HCT116 (cell line): Measurements from ENCODE around the gene ITGB6. TPM values are rescaled to one million over a fixed set of nuclear protein-coding genes. Genes with fewer than 3 reads are reported as not detected.

Experiments
- ATAC-seq: fragments of 200-7000 bp; cut with Tn5 transposase; 2 replicates; pipeline ENCODE4 v1.9.1; 2020; ENCODE audit warnings: mild to moderate bottlenecking, moderate library complexity
- BruUV-seq: library from RNA; stranded (reverse); fragments of 400-500 nt; replicated peaks from 2 replicates; lab custom pipeline; 2021; lab: Mats Ljungman, UMichigan
- CTCF ChIA-PET: fragments of 300-600 bp; sonication (Branson Sonifier 250); formaldehyde crosslinking; loops from one replicate; lab custom pipeline; 2021; ENCODE audit warnings: antibody characterized with exemption; lab: Charles Lee
- POLR2A ChIA-PET: fragments of 300-600, 350-600 bp; sonication (Branson Sonifier 250); formaldehyde crosslinking; loops from one replicate; lab custom pipeline; 2021; ENCODE audit warnings: antibody characterized with exemption; lab: Charles Lee
- RAD21 ChIA-PET, 2 experiments: fragments of 300-600 bp; sonication (Branson Sonifier 250); formaldehyde crosslinking; loops; one replicate each; lab custom pipeline; 2023; ENCODE audit warnings: low total read pairs in 2 of 2; ENCODE audit not compliant: uncharacterized antibody in 2 of 2, unreplicated experiment in 2 of 2, low non-redundant PET in 1 of 2; lab: Charles Lee
- DNase-seq: peaks from one replicate; pipeline ENCODE4 v3.0.0-alpha.2; 2010; ENCODE audit warnings: low read depth, low spot score
- H2AFZ ChIP-seq: fragments of 200-600 bp; shearing (Covaris generic), sonication (generic); 2 replicates; pipeline ENCODE4 v1.6.1; 2017; ENCODE audit warnings: low read depth, mixed run types, mixed read lengths, antibody characterized with exemption, low read length; ENCODE audit not compliant: poor library complexity, severe bottlenecking
- H3K27ac ChIP-seq: 2 replicates; pipeline ENCODE4 v1.5.1; 2012; ENCODE audit warnings: low read depth, low read length
- H3K27me3 ChIP-seq: fragments of 200-600 bp; sonication (generic); 2 replicates; pipeline ENCODE4 v1.6.1; 2016; ENCODE audit warnings: mixed run types, low read length, mixed read lengths; ENCODE audit not compliant: insufficient read depth
- H3K36me3 ChIP-seq, 2 experiments: fragments of 200-500 bp in 1 of 2; fragments of 200-600 bp in 1 of 2; sonication (Bioruptor generic) in 1 of 2; sonication (generic) in 1 of 2; 2 replicates each; pipeline versions ENCODE4 v1.5.1 to v1.6.1; 2014 to 2016; ENCODE audit warnings: low read length in 2 of 2, inconsistent platforms in 1 of 2, mixed read lengths in 1 of 2, mixed run types in 1 of 2; ENCODE audit not compliant: insufficient read depth in 2 of 2, control insufficient read depth in 1 of 2
- H3K4me1 ChIP-seq, 2 experiments: fragments of 200-600 bp in 1 of 2; sonication (generic) in 1 of 2; 2 replicates each; pipeline versions ENCODE4 v1.5.1 to v1.6.1; 2012 to 2017; ENCODE audit warnings: low read length in 2 of 2, inconsistent platforms in 1 of 2, mild to moderate bottlenecking in 1 of 2, mixed read lengths in 1 of 2, mixed run types in 1 of 2, moderate library complexity in 1 of 2; ENCODE audit not compliant: insufficient read depth in 2 of 2, control insufficient read depth in 1 of 2
- H3K4me2 ChIP-seq: fragments of 200-600 bp; sonication (generic); 2 replicates; pipeline ENCODE4 v1.6.1; 2017; ENCODE audit warnings: mixed run types, low read length, mixed read lengths
- H3K4me3 ChIP-seq, 2 experiments: fragments of 200-600 bp in 1 of 2; sonication (generic) in 1 of 2; replicated peaks in 1 of 2; 2 replicates each; pipeline ENCODE4 v1.5.1; 2011 to 2016; ENCODE audit warnings: low read length in 2 of 2, control low read depth in 1 of 2, low read depth in 1 of 2, mild to moderate bottlenecking in 1 of 2, mixed read lengths in 1 of 2, mixed run types in 1 of 2
- H3K79me2 ChIP-seq: fragments of 200-600 bp; sonication (generic); 2 replicates; pipeline ENCODE4 v1.6.1; 2017; ENCODE audit warnings: mild to moderate bottlenecking, mixed run types, low read length, moderate library complexity, mixed read lengths; ENCODE audit not compliant: insufficient read depth
- H3K9ac ChIP-seq: fragments of 200-600 bp; sonication (generic); 2 replicates; pipeline ENCODE4 v1.6.1; 2016; ENCODE audit warnings: low read length, mixed read lengths
- H3K9me2 ChIP-seq: fragments of 200-600 bp; sonication (generic), shearing (Covaris generic); 2 replicates; pipeline ENCODE4 v1.6.1; 2017; ENCODE audit warnings: mixed run types, mild to moderate bottlenecking, moderate library complexity; ENCODE audit not compliant: insufficient read depth
- H3K9me3 ChIP-seq, 2 experiments: fragments of 200-500 bp in 1 of 2; fragments of 200-600 bp in 1 of 2; sonication (Bioruptor generic) in 1 of 2; sonication (generic) in 1 of 2; 2 replicates each; pipeline ENCODE4 v1.6.1; 2014 to 2017; ENCODE audit warnings: low read length in 2 of 2, mixed read lengths in 2 of 2, inconsistent platforms in 1 of 2, low read depth in 1 of 2, mild to moderate bottlenecking in 1 of 2, mixed run types in 1 of 2, moderate library complexity in 1 of 2; ENCODE audit not compliant: control insufficient read depth in 1 of 2, insufficient read depth in 1 of 2
- H4K20me1 ChIP-seq: fragments of 200-600 bp; sonication (generic), shearing (Covaris generic); 2 replicates; pipeline ENCODE4 v1.6.1; 2017; ENCODE audit warnings: mixed run types, mild to moderate bottlenecking, moderate library complexity; ENCODE audit not compliant: insufficient read depth
- CBX3 ChIP-seq: IDR thresholded peaks from 2 replicates; pipeline ENCODE4 v1.6.1; 2012; ENCODE audit warnings: low read depth
- CTCF ChIP-seq, 3 experiments: fragments of 200-600 bp in 1 of 3; sonication (generic) in 1 of 3; IDR thresholded peaks in 2 of 3; conservative IDR thresholded peaks in 1 of 3; 2 replicates each; pipeline ENCODE4 v1.5.1; 2012 to 2017; ENCODE audit warnings: low read depth in 2 of 3, low read length in 2 of 3, antibody characterized with exemption in 1 of 3, borderline replicate concordance in 1 of 3, control low read depth in 1 of 3, mild to moderate bottlenecking in 1 of 3, mixed read lengths in 1 of 3, mixed run types in 1 of 3, moderate library complexity in 1 of 3; ENCODE audit not compliant: insufficient read depth in 1 of 3
- EGR1 ChIP-seq: IDR thresholded peaks from 2 replicates; pipeline ENCODE4 v1.6.1; 2012; ENCODE audit warnings: low read depth
- ELF1 ChIP-seq: IDR thresholded peaks from 2 replicates; pipeline ENCODE4 v1.6.1; 2012; ENCODE audit warnings: low read depth, borderline replicate concordance
- EZH2 ChIP-seq: fragments of 200-600 bp; sonication (generic); IDR thresholded peaks from 2 replicates; pipeline ENCODE4 v1.6.1; 2017; ENCODE audit warnings: antibody characterized with exemption, mixed run types
- EZH2phosphoT487 ChIP-seq: fragments of 200-600 bp; IDR thresholded peaks from 2 replicates; pipeline ENCODE4 v1.6.1; 2018; ENCODE audit warnings: antibody characterized with exemption, borderline replicate concordance
- JUND ChIP-seq: IDR thresholded peaks from 2 replicates; pipeline ENCODE4 v1.6.1; 2012
- MAX ChIP-seq: IDR thresholded peaks from 2 replicates; pipeline ENCODE4 v1.6.1; 2012
- POLR2AphosphoS5 ChIP-seq: IDR thresholded peaks from 2 replicates; pipeline ENCODE4 v1.6.1; 2011; ENCODE audit warnings: mild to moderate bottlenecking, low read depth, low read length, moderate library complexity
- ZBTB33 ChIP-seq: IDR thresholded peaks from 2 replicates; pipeline ENCODE4 v1.6.1; 2011; ENCODE audit warnings: mild to moderate bottlenecking, low read length, moderate library complexity; ENCODE audit not compliant: insufficient replicate concordance; ENCODE audit errors: extremely low read depth
- ZNF274 ChIP-seq: fragments of 200-500 bp; sonication (Bioruptor generic); IDR thresholded peaks from 2 replicates; pipeline ENCODE4 v1.6.1; 2014; ENCODE audit warnings: mild to moderate bottlenecking, low read depth, low read length, inconsistent platforms
- intact Hi-C: fragments of 100-400 bp; cut with micrococcal nuclease; formaldehyde crosslinking; loops from 2 replicates; pipeline ENCODE4 v1.10.0; 2022
- total RNA-seq: library from RNA; stranded (reverse); gene quantifications from one replicate; pipeline ENCODE4 v1.2.1, GENCODE V29; 2021; ENCODE audit not compliant: unreplicated experiment

Gene ITGB6
- total RNA-seq, 1 experiment from 2014 or later, result 0.12 TPM

- no peak overlapping the region for H3K4me2 ChIP-seq
- ChIA-PET RAD21 (no interaction called here), POLR2A (no interaction called here), CTCF (interaction anchor here (1.1 kb wide), 1 partner anchor 14 kb away, joined by 3 read pairs; no protein-coding TSS in a partner anchor)
- H3K27me3 ChIP-seq, result no peaks in the 10 kb centered on the region
- no peak overlapping the region for H2AFZ ChIP-seq
- no peaks in the 10 kb centered on the region for H3K36me3 ChIP-seq
- ATAC-seq (no peak), DNase-seq (no peak)
- no peaks in the 10 kb centered on the region for H3K9me3 ChIP-seq
- no TSS peak for BruUV-seq
- no peak overlapping the region for H3K9ac ChIP-seq
- H3K27ac ChIP-seq, result no peak overlapping the region
- H3K9me2 ChIP-seq, result no peaks in the 10 kb centered on the region
- no peaks in the 10 kb centered on the region for H3K4me1 ChIP-seq
- no peaks in the 10 kb centered on the region for H4K20me1 ChIP-seq
- intact Hi-C loops, result no loop called here
- H3K79me2 ChIP-seq, result no peaks in the 10 kb centered on the region
- no peak for TF ChIP-seq ELF1
- no peak for TF ChIP-seq ZBTB33
- TF ChIP-seq ZNF274, result no peak
- no peak for TF ChIP-seq EZH2
- TF ChIP-seq JUND, result no peak
- TF ChIP-seq CTCF (IDR thresholded peaks at IDR 0.05 in 2 of 3, conservative IDR thresholded peaks at IDR 0.05 in 1 of 3; ENCODE audit: borderline replicate concordance in 1 of 3, insufficient read depth in 1 of 3, low read depth in 2 of 3, low read length in 2 of 3), result no peak
- TF ChIP-seq POLR2AphosphoS5, result no peak
- no peak for TF ChIP-seq CBX3
- TF ChIP-seq EZH2phosphoT487, result no peak
- TF ChIP-seq MAX, result no peak
- TF ChIP-seq EGR1, result no peak
- H3K4me3 ChIP-seq, result no peak overlapping the region
Measured at GRCh38 chr2:160096409-160096808, 103.7 kb downstream of the ITGB6 start.
